GM21723 (cell line): ENCODE data around the gene RABGAP1L.

Source experiments
- ATAC-seq: cut with Tn5 transposase; IDR thresholded peaks from one replicate; pipeline ENCODE4 v1.9.1; 2021; ENCODE audit warnings: mild to moderate bottlenecking, moderate library complexity; ENCODE audit not compliant: unreplicated experiment

Gene RABGAP1L

DNA sequence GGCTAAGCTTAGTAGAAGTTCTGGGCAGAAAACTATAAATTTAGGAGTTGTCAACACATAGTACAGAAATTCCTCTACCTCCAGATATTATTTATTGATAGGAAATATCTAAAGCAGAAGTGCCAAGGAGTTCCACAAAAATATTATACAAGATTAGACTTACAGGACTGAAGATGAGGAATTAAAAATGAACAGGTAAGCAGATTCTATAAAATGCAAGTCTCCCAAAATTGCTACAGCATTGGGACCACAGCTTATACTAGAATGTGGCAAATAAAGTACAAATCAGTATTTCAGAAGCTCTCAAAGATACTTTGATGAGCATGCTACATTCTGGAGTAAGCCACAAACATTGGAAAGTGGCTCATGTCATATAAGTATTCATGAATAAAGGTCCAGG lies 790.3 kb downstream of the RABGAP1L start:
- no peak for ATAC-seq

DNA sequence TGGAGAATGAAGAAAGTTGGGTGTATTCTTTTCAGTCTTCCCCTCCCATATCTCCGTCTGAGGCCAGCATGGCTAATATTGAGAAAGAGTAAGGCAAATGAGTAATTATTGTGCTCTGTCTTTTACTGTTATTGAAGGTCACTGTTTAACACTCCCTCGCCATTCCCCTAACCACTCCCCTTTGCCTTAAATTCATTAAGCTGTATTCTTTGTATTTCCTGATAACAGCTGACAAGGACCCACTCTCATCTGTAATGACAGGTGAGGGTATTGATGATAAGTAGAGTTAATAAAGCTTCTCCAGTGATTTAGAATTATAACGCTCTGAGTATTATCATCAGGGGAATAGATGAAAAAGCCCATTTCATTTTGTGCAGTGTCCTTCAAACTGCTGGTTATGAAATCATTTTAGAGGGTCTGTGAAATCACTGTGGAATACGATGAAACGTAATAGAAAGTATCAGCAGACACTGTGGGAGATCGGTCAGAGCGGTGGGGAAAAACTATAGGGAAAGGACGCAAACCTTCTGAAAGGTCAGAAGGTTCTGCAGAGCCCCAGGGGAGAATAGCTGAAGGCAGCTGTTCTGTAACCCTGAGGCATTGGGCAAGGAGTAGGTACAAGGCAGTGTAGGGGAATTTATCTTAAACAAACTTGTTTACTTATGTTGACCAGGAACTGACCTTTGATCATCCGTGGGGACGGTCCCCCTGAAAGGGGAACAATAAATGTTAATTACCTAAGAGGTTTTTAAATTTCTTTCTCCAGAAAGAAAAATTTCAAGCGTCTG lies 794.2 kb downstream of the RABGAP1L start:
- peak; percentile 47 for ATAC-seq

DNA sequence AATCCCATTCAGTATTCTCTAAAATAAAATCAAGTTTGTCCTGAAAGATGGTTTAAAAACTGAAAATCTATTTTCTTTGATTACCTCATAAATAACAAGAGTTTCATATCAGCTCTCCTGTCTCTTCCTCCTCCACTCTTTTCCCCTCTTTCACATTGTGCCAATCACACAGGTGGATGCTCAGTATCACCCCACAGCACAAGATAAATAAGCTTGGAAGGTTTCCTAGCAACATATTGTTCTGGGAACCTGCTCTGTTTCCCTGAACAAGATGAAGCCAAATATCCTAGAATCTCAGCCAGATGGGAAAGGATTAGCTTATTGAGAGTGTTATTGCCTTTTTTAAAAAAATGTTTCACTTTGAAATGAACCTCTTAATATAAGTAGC lies 794.7 kb downstream of the RABGAP1L start:
- peak; percentile 18 for ATAC-seq

DNA sequence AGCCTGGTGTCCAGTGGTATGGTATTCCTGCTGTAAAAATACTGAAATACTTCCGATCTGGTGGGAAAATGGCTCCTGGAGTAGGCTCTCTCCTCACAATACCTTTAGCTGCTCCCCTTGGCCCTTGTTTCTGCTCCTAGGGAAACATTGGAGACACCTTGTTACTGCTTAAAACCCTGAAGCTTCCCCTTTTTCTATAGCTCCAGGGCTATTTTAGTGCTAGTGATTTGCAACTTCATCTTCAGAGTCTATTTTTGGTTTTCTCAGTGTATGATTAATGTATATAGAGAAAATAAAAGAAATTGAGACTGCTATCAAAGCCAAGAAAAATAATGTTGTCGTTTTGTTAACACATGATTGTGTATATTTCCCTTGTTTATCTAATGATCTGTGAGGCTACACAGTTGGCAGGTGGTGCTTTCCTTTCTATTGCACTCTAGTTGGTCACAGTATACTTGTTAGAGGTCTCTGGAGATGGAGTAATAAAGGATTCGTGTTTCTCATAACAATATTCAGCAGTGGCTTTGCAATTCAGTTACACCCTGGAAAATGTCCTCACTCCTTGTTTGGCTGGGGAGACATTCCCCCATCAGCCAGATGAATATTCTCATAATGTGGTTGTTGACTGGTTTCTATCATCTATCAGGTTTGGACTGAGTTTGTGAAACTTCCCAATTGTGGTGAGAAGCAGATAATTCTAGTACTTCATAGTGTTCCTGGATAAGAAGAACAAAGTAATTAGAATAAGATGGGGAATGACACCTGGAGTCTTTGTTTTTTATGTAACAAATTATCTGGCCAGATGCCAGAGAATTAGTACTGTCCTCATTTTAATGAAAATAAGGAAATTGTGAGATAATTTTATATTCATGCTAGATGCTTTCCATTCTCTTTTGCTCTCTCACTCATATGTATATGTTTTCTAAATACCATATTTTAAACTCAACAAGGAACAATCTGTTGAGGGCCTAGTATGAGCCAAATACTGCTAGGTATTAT lies 795.6 kb downstream of the RABGAP1L start:
- no peak for ATAC-seq

DNA sequence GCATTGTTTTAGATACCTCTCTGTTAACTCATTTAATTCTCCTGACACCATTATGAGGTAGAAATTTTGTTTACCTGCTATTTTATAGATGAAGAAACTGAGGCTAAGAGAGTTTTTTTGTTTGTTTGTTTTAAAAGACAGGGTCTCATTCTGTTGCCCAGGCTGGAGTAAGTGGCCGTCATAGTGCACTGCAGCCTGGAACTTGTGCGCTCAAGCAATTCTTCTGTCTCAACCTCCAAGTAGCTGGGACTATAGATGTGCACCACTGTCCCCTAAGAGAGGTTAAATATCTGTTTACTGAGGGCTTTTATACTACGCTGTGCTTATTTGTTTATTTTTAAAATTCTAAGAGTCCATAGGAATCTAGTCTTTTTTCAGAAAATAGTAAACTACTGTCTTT lies 796.8 kb downstream of the RABGAP1L start:
- ATAC-seq: no peak

DNA sequence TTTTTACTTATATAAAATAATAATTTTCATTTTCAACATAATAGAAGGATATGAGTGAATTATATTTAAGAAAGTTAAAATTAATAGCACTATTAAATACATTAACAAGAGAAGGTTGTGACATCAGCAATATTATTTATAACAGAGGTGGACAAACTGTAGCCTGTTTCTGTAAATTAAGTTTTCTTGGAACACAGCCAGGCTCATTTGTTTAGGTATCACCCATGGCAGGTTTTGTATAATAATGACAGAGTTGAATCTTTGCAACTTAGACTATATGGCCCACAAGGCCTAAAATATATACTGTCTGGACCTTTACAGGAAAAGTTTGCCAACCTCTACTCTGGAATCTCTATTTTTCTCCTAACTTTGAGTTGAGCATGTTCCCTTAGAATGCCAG lies 797.7 kb downstream of the RABGAP1L start:
- ATAC-seq: no peak

DNA sequence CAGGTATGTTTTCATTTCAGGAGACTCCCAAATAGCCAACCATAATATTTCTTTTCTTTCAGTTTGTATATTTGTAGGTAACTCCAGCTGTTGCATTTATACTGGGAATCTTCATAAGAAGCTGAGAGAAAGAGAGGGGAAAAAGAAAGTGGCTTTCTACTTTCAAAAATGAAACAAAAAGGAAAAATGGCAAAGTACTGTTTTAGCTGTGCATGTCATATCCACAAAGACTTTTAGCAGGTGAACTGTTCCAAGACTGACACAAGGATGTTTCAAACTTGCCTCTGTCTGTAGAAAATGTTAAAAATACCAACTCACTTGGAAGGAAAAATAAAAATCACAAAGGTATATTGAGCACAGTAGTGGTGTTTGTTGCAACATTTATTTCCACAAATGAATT lies 798.5 kb downstream of the RABGAP1L start:
- no peak for ATAC-seq

DNA sequence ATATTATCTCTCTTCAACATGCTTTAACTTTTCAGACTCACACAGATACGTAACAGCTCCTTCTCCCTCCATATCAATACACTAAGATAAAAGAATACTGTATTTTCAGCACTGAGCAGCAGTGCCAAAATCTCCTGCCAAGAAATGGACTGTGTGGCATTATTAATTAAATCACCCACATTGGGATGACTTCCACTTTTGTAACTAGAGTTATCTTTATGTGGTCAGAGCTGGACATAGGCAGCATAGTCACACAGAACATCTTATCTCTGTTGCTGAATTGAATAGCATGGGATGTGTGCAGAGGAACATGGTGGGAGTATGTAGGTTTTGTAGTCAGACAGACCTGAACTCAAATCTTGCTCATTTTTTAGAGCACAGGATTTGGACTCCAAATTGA lies 799.1 kb downstream of the RABGAP1L start:
- no peak for ATAC-seq

DNA sequence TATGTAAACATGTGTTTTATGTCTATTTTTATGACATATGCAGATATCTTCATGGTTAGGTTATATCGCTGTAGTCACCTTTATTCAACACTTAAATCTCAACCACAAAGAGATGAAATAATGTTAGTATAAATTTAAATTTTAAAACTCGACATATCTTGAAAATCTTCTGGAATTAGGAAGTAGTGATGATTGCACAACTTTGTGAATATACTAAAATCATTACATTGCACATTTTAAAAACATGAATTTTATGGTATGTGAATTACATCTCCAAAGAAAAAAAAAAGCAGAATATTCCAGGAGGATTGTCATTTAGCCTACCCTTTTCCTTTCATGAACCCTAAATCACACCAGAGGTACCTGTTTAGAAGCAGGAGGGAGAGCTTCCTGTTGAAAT lies 801.0 kb downstream of the RABGAP1L start:
- no peak for ATAC-seq

DNA sequence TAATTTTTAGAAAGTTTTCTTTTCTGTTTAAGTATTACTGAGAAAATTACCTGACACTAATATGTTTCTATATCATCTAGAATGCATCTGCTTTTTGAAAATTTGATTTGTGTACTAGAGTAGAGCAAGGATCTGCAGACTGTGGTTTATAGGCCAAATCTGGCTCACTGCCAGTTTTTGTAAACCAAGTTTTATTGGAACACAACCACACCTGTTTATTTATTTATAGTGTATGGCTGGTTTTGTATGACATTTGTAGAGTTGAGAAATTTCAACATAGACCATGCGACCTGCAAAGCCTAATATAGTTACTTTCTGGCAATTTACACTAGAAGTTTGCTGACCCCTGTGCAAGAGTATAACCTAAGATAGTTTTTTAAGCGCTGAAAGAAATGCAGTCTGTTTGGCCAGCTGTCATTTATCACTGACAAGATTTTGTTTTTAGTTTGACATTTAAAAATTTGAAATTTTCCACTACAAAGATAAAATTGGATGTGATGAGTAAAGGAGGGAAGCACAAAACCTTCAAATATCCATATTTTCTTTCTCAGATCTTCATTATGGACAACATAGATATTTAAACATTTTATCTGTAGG lies 804.3 kb downstream of the RABGAP1L start:
- ATAC-seq: no peak

DNA sequence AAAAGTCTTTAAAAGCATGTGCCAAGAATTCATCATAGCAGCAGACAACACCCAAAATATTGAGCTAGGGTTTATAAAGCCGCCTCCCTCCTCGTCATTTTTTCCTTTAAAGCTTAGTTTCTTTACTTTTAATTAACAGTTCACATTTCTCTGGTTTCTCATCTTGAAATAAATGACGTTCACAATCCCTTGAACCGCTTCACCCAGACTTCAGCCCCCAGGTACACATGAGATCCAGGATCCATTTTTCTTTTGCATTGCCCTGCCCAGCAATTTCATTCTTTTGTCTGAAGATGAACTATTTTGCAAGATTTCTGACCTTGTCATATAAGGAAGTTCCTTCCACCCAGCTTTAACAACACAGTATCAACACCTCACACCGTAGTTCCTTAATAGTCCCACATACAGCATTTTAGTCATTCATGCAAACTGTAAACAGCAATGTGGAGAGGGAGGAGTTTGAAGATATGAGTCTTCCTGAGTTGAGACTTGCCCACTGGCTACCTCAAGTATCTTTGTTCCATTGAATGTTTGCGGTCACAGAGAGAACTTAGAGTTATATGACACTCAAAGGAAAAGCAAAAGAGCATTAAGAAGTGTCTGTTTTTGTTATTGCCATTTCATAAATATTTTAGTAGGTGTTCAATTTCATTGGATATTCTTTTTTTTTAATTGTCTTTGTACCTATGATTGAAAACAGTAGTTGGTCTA lies 805.1 kb downstream of the RABGAP1L start:
- no peak for ATAC-seq

DNA sequence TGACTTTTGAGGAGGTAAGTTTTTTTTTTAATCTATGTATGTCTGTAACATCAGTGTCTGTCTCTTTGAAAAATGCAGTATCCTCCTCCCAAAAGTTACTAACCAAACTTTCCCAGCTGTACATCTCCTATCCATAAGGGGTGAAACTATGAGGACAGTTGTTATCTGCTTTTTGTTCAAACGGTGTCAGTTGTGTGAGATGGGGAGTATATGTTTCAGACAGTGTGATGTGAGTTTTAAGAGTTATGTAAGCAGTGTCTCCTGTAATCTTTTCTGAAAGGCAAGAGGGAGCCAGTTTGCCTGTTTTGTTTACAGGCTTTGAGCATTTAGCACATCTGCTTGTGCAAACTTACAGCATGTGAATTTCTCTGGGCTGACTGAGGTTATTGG lies 805.6 kb downstream of the RABGAP1L start:
- ATAC-seq: no peak

DNA sequence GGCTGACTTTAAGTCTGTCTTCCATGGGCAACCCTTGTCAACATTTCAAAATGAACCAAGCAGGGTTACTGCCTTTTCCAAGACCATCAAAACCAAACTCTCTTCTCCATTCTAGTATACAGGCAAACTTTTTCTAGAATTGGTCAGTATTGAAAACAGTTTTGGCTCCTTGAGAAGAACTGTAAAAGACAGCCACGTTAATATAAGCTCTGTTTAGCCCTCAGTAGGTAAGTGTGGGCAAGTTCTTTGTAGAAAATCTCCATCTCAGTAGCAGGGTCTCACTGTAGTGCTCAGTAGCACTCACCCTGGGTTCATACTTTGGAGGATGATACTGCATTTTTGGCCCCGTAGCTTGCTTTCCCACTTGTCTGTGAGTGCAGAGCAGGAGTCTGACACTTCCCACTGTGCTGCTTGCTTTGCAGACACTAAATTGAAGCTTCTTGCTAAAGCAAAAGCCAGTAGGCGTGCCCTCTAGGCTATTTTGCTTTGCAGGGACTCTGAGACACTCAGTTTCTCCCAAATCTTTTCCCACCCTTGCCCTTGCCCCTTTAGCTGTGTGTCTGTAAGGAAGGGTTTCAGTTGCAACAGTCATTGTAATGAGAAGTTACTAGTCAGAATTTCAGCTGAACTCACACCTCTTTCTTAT lies 806.2 kb downstream of the RABGAP1L start:
- ATAC-seq: no peak

DNA sequence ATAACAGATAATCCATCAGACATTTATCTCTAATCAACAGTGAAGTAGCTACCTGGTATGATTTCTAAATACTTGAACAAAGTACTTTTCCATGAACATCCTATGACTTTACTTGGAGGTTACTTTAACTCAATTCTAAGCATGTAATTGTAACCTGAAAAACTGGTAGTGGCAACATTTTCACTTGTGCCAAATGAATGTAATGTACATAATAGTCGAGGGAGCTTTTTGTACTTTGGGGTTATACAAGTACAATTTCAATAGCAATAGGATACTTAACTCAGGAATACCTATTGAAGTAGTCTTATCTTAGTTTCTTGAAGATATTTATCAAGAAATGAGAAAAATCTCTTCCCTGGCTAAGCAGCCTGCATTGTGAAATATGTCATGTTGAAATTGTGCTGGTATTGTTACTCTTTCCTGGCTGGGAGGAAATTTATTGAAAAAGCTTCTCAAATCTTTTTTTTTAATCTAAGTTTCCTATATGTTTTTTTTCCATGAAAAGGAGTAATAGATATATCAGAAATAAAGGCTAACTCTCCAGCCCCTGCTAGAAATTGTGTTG lies 806.8 kb downstream of the RABGAP1L start:
- ATAC-seq: no peak

DNA sequence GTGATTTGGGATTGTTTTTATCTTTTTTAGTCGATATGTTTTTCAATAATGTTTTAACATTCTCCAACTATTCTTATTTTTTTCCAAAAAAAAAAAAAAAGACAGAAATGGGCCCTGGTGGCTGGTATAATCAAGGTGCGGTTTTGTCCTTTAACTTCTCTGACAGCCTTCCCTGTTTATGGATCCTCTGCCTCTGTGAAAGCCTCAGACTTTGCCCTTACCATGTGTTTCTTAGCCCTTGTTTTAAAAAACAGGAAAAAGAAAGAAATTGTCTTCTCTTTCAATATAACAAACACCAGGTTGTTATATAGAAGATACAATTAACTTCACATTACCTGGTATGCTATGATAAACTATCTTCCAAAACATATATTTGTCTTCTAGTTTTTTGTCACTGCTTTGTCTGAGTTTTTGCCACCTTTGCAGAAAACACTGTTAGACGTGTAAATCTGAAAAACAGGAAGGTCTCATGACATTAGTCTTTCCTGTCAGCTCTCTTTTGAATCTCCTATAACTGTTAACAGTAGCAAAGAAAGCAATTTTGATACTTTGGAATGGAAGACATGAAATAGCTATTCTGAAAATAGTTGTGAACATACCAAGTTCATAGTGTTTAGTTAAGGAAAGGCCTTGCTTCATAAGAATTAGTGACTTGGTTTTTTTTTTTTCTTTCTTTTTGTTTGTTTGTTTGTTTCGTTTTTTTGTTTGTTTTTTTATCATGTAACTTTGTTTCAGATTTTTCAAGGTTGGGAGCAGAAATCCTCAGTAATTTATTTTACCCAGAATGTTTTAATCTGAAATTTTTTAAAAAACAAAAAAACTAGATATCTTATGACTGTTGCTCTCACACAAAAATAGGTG lies 808.8 kb downstream of the RABGAP1L start:
- ATAC-seq: no peak

DNA sequence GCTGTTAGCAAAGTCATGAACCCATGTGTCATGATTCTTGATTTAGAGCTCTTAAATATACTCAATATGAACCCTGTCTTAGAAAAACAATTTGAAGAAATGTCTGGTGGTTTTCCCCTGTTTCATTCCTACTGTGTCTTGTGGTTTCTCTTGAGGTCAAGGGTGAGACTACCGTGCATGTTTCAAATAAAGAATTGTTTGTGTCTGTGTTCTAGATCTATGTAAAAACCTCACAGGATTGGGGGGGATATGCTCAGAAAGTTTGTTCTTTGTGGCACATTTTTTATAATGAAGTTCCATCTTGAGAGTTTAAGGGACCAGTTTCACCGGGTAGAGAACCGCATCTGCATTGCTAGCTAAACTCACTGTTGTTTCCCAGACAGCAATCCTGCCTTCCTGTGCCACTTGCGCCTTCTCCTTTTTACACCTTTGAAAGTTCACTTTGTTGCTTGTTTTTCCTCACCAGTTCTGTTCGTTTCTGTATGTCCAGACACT lies 809.5 kb downstream of the RABGAP1L start:
- ATAC-seq: peak; percentile 81

DNA sequence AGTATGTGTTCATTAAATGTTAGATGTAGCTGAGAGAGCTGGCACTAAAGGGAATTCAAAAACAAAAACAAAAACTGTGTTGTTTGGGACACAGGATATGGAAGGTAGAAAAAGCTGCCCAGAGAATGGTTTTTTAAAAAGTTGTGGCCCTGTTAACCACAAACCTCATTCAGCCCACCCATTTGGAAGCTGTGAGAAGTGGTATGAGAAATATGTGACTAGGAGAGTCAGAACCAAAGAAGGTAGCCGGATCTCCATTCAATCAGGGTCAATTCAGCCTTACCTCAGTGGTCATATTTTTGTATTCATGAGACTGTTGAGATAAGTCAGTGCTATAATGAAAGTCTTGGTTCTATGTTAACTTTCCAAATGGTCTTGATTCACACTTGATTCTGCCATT lies 810.7 kb downstream of the RABGAP1L start:
- no peak for ATAC-seq

DNA sequence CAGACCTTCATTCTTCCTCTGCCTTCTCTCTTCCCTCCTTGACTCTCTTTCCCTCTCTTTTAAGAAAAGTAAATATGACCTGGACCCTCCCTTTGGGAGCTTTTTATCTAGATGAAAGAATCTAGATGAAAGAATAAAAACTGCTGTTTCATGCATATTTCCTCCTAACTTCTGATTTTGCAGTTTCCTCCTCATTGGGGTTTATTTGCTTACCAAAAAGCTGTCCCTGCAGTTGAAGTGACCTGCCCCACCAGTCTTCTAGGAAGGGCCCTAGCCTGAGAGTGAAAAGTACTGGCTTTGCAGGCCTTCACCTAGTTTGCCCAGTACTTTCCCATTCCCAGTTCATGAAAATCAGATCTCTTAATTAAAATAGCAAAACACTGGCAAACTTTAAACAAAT lies 812.1 kb downstream of the RABGAP1L start:
- no peak for ATAC-seq

DNA sequence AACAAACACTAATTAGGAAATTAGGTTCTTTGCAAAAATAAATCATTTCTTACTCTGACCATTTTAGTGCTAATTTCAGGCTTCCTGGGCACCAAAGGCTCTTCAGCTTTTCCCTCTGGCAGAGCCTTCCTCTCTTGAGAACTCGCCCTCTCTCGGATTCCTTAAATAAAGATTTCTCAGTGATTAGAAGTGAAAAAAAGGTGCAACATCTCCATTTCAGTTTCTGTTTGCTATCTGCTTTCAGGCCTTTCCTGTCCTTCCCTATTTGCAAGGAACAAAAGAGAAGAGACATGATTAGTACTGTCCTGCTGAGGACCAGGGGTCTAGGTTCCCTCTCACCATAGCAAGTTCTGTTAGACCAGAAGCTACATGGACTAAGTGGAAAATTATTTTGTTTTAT lies 812.6 kb downstream of the RABGAP1L start:
- ATAC-seq: no peak
